ENCODE results near the gene ST3GAL4. TPM values are rescaled to one million over a fixed set of nuclear protein-coding genes. Genes with fewer than 3 reads are reported as not detected.

Gene ST3GAL4
- total and polyA plus RNA-seq, 8 donors, result 9.9 to 31.0 (median 15.7) TPM; not detected in 1

GRCh38 chr11:126450806-126451205, 95.3 kb downstream of the ST3GAL4 start:
- H3K4me1 ChIP-seq, result peaks cover 0 to 8% (median 2%) of the 10 kb centered on the region in 4 donors
- H3K9me3 ChIP-seq, result no peaks in the 10 kb centered on the region
- H3K27ac ChIP-seq, result no peak overlapping the region
- H3K4me3 ChIP-seq, result no peak overlapping the region
- 94 to 97% (median 95%) methylated on average over 11 of the region's 11 CpGs for WGBS, 5 donors
- no peaks in the 10 kb centered on the region for H3K36me3 ChIP-seq
- H3K27me3 ChIP-seq, result peaks cover 0 to 32% (median 0%) of the 10 kb centered on the region in 3 donors
- TF ChIP-seq POLR2A (IDR thresholded peaks at IDR 0.05), result no peak
- TF ChIP-seq POLR2AphosphoS5 (IDR thresholded peaks at IDR 0.05), result no peak
- no peak for TF ChIP-seq CTCF (IDR thresholded peaks at IDR 0.05)
- no peak for TF ChIP-seq EP300 (IDR thresholded peaks at IDR 0.05)
- no peak for DNase-seq
- intact Hi-C loops (cut with DNase I; ENCODE audit: low total_unique reads), result no loop called here

- H3K4me3 ChIP-seq, result no peak overlapping the region
- peaks cover 0 to 37% (median 0%) of the 10 kb centered on the region in 3 donors for H3K27me3 ChIP-seq
- no peaks in the 10 kb centered on the region for H3K9me3 ChIP-seq
- no peak for DNase-seq
- WGBS, 5 donors, result 83 to 92% (median 87%) methylated on average over 15 of the region's 15 CpGs
- peaks cover 0 to 8% (median 2%) of the 10 kb centered on the region in 4 donors for H3K4me1 ChIP-seq
- no peak overlapping the region for H3K27ac ChIP-seq
- H3K36me3 ChIP-seq, result no peaks in the 10 kb centered on the region
- TF ChIP-seq CTCF (IDR thresholded peaks at IDR 0.05) (no peak), POLR2A (IDR thresholded peaks at IDR 0.05) (no peak), EP300 (IDR thresholded peaks at IDR 0.05) (no peak), POLR2AphosphoS5 (IDR thresholded peaks at IDR 0.05) (no peak)
- intact Hi-C loops (cut with DNase I; ENCODE audit: low total_unique reads), result no loop called here
Observed at GRCh38 chr11:126451211-126451802, 95.8 kb downstream of the ST3GAL4 start.

GRCh38 chr11:126452241-126453101, 97.0 kb downstream of the ST3GAL4 start:
- Histone ChIP-seq H3K9me3 (no peaks in the 10 kb centered on the region), H3K27ac (no peak overlapping the region), H3K36me3 (no peaks in the 10 kb centered on the region), H3K27me3 (peaks cover 0 to 43% (median 0%) of the 10 kb centered on the region in 3 donors), H3K4me1 (peaks cover 0 to 8% (median 2%) of the 10 kb centered on the region in 4 donors), H3K4me3 (no peak overlapping the region)
- intact Hi-C loops (cut with DNase I; ENCODE audit: low total_unique reads), result no loop called here
- no peak for TF ChIP-seq CTCF (IDR thresholded peaks at IDR 0.05)
- no peak for TF ChIP-seq POLR2A (IDR thresholded peaks at IDR 0.05)
- TF ChIP-seq POLR2AphosphoS5 (IDR thresholded peaks at IDR 0.05), result no peak
- no peak for TF ChIP-seq EP300 (IDR thresholded peaks at IDR 0.05)
- 37 to 55% (median 41%) methylated on average over 19 to 24 of the region's 24 CpGs for WGBS, 5 donors
- DNase-seq, result peak in 1 of 2 donors; percentile 62

GRCh38 chr11:126456089-126456488, 100.6 kb downstream of the ST3GAL4 start:
- no peak for TF ChIP-seq POLR2A (IDR thresholded peaks at IDR 0.05)
- no peak for TF ChIP-seq EP300 (IDR thresholded peaks at IDR 0.05)
- no peak for TF ChIP-seq POLR2AphosphoS5 (IDR thresholded peaks at IDR 0.05)
- no peak for TF ChIP-seq CTCF (IDR thresholded peaks at IDR 0.05)
- H3K4me3 ChIP-seq, result no peak overlapping the region
- DNase-seq, result no peak
- intact Hi-C loops (cut with DNase I; ENCODE audit: low total_unique reads), result no loop called here
- H3K27ac ChIP-seq, result no peak overlapping the region
- H3K9me3 ChIP-seq, result no peaks in the 10 kb centered on the region
- H3K4me1 ChIP-seq, result peaks cover 0 to 8% (median 5%) of the 10 kb centered on the region in 4 donors
- H3K27me3 ChIP-seq, result peaks cover 0 to 75% (median 0%) of the 10 kb centered on the region in 3 donors
- WGBS, 5 donors, result 86 to 91% (median 88%) methylated on average over 14 to 15 of the region's 15 CpGs
- H3K36me3 ChIP-seq, result no peaks in the 10 kb centered on the region
